MM.1S (cell line): ENCODE measurements around the gene DSE.

Source experiments
- CTCF ChIP-seq: fragments of 300-600 bp; sonication (generic); IDR thresholded peaks from 2 replicates; pipeline ENCODE4 v1.5.1; 2016; ENCODE audit warnings: antibody characterized with exemption, low read length, mixed read lengths
- EZH2 ChIP-seq: fragments of 300-600 bp; sonication (generic); optimal IDR thresholded peaks from 2 replicates; pipeline ENCODE3; 2017; ENCODE audit warnings: low read depth, mild to moderate bottlenecking, antibody characterized with exemption, low read length, mixed read lengths
- EZH2phosphoT487 ChIP-seq: fragments of 300-600 bp; sonication (generic); IDR thresholded peaks from 2 replicates; pipeline ENCODE4 v1.6.1; 2018; ENCODE audit warnings: antibody characterized with exemption, low read length

- TF ChIP-seq CTCF (no peak), EZH2 (no peak), EZH2phosphoT487 (no peak)
Measured at GRCh38 chr6:116335612-116336215, 35.0 kb upstream of the DSE start.
